GM21723 (cell line): ENCODE measurements around the gene TUBGCP2.
"Not testable (repeated sequence)": the region's sequence is repeated elsewhere in the genome, so short reads cannot be mapped to it uniquely, and the experiment has no call there.

ENCODE experiments used
- ATAC-seq: cut with Tn5 transposase; IDR thresholded peaks from one replicate; pipeline ENCODE4 v1.9.1; 2021; ENCODE audit warnings: mild to moderate bottlenecking, moderate library complexity; ENCODE audit not compliant: unreplicated experiment

TUBGCP2 gene

DNA sequence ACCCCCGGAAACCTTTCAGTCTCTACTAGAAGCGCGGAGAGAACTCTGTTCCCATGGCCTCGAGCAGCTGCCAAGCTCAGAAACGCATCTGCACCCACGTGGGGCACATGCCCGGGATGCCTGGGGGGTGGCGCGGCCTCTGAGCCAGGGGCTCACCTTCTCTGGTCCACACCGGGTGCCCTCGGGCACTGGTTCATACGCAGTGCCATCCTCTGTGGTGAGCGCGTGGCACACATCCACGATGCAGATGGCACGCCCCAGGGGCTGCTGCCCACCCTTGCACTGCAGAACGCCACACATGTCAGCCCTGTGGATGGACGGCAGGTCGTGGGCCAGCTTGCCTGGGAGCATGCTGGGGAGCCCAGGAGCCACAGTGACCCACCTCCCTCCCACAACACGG is 38.5 kb downstream of the TUBGCP2 start:
- ATAC-seq = no peak

DNA sequence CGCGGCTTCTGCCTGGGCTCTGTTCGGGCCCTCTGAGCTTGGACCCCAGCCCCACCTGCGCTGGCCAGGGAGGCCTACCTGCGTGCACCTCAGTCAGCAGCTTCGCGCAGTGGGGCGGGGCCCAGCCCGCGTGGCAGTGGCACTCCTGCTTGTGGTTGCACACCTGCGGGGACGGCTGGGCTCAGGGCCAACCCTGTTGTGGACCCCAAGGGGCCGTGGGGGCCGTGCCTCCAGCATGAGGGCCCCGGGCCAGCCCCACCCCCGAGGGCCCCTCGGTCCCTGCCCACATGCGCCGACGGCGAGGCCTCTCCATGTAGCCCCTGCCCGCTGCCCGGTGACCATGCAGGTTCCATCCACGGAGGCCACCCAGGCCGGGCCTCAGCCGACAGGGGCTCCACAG is 39.3 kb downstream of the TUBGCP2 start:
- ATAC-seq = no peak

DNA sequence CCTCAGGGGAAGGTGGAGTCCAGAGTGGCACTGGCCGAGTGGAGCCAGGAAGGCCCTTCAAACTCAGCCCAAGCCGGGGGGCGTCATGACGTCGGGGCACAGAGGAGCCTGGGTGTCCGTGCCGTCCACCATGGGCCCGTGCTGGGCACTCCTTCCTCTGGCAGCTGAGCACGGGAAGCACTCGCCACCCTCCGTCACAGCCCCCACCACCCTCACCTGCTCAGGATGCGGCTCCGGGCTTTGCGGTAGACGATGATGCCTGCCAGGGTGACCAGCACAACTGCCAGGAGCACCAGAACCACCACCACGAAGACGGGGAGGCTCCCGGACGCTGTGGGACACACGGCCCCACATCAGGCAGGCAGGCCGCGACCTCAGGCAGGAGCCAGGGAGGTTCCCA is 40.1 kb downstream of the TUBGCP2 start:
- no peak for ATAC-seq

DNA sequence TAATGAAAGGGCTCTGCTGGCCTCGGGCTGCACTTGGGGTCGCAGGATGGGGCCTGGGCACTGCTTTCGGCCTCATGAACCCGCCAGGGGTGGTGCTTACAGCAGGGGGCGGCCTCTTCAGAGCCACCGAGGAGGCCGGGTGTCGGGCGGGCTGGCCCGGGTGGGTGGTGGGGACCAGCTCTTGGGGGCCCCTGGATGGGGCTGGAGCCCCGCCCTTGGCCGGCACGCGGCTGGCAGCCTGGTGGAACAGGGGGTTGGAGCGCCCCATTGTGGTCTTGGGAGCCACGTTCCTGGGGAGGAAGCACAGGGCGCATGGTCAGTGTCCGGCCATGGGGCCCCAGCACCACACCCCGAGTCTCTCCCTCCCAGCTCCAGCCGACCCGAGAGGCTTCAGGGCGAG is 40.8 kb downstream of the TUBGCP2 start:
- ATAC-seq = no peak

DNA sequence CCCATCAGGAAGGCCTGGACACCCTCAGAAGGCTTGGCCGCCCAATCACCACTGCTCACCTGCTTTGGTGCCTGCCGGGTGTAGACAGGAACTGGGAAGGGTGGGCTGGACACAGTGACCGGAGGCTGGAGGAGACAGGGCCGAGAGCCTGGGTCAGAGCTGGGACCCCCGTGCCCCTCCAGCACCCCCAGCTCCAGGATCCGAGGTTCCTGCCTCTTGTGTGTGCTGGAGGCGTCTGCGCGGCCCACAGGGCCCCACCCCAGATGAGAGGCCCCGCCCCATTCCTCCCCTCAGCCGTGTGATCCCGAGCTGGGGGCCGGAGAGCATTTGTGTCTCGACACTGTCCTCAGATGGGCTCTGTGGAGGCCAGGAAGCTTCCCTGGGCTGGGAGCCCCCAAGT is 41.4 kb downstream of the TUBGCP2 start:
- no peak for ATAC-seq

DNA sequence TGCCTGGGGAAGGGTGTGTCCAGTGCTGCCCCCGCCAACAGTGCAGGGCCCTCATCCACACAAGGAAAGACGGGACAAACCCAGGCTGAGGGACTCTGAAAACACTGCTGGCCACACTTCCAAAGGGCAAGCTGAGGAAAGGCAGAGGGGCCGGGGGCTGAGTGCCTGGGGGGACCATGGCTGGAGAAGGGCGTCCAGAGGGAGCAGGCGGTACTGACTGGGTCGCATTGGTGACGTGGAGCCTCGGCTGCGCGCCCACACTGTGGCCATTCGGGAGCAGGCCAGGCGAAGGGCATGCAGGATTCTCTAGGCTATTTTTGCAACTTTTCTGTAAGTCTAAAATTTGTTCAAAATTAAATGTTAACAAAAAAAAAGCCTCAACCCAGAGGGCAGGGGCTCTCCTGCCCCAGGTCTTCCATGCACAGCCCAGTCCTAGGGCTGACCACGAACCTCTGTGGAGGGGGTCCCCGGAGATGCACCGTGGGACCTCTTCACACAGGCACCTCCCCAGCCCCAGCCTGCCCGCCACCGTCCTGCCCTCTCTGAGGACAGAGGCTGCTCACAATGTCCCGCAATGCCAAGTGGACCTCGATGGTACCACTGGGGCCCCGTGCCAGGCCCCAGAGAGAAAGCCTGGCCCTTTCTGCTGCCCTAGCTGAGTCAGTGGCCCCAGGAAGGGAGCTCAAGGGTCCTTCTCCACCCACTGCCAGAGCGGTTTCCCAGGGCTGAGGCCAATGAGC is 42.4 kb downstream of the TUBGCP2 start:
- ATAC-seq = no peak

DNA sequence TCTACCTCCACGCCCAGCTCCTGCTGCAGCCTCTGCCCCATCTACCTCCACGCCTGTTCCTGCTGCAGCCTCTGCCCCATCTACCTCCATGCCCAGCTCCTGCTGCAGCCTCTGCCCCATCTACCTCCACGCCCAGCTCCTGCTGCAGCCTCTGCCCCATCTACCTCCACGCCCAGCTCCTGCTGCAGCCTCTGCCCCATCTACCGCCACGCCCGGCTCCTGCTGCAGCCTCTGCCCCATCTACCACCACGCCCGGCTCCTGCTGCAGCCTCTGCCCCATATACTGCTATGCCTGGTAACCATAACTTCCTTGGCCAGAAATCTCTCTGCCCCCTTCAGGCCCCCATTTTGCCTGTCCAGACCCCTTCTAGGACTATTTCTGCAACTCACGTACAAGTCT is 43.6 kb downstream of the TUBGCP2 start:
- not testable (repeated sequence) for ATAC-seq

DNA sequence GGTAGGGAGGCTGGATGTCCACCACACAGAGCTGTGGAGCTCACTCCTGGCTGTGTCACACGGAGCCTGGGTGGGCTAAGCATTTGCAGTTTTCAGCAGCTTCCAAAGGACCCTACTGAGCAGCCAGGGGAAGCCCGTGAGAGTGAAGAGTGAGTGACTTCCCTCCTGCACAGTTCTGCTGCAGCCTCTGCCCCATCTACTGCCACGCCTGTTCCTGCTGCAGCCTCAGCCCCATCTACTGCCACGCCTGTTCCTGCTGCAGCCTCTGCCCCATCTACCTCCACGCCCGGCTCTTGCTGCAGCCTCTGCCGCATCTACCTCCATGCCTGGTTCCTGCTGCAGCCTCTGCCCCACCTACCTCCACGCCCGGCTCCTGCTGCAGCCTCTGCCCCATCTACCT is 44.2 kb downstream of the TUBGCP2 start:
- no peak for ATAC-seq

DNA sequence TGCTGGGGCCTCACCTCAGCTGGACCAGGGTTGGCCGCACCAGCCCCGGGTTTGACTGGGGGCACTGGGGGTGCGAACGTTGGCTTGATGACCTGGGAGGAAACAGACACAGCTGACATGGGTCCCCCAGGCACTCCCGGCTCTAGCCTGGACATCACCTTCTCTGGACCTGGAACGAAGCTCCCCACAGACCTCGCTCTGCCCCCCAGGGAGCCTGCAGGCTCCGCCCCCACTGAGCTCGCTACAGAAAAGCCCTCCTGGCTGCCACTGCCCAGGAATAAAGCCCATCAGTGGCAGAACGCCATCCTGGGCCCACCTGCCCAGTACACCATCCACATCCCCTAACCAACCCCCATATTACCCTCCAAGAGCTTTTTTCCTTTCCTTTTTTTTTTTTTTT is 45.0 kb downstream of the TUBGCP2 start:
- no peak for ATAC-seq

DNA sequence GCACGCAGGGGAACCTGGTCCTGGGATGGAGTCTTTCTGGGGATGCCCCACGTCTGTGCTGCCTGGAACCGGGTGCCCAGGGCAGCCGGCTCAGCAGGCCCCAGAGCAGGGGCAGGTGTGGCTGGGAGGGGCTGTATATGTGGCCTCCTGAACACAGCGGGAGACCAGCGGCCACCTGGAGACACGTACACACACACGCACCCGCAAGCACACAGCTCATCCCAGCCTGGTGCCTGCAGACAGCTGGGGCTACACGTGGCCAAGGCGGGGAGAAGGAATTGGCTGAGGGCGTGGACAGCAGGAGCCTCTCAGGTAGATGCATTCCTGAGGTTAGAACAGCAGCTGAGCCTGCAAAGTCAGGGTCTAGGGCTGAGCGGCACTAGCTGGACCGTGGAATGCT is 46.0 kb downstream of the TUBGCP2 start:
- no peak for ATAC-seq

DNA sequence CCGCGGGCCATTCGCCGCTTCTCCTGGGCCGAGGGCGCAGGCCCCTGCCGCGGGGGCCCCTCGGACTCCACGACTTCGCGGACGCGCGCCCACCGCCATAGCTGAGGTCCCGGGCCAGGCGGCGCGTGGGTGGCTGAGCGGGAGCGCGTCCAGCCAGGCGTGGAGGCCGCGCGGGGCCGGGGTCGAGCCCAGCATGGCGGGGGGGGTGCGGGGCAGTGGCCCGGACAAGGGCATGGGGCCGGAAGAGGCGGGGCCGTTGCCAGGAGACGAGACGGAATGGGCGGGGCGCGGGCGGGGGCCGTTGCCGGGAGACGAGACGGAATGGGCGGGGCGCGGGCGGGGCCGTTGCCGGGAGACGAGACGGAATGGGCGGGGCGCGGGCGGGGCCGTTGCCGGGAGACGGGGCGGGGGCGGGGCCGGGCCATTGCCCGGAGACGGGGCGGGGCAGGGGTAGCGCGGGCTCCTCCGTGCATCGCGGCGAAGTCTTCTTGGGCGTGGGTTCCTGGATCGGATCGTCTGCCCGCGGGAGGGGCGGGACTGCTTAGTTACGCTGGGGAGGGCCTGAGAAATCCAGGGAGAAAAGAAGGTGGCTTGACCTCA is 46.8 kb downstream of the TUBGCP2 start:
- peak; percentile 50 for ATAC-seq

DNA sequence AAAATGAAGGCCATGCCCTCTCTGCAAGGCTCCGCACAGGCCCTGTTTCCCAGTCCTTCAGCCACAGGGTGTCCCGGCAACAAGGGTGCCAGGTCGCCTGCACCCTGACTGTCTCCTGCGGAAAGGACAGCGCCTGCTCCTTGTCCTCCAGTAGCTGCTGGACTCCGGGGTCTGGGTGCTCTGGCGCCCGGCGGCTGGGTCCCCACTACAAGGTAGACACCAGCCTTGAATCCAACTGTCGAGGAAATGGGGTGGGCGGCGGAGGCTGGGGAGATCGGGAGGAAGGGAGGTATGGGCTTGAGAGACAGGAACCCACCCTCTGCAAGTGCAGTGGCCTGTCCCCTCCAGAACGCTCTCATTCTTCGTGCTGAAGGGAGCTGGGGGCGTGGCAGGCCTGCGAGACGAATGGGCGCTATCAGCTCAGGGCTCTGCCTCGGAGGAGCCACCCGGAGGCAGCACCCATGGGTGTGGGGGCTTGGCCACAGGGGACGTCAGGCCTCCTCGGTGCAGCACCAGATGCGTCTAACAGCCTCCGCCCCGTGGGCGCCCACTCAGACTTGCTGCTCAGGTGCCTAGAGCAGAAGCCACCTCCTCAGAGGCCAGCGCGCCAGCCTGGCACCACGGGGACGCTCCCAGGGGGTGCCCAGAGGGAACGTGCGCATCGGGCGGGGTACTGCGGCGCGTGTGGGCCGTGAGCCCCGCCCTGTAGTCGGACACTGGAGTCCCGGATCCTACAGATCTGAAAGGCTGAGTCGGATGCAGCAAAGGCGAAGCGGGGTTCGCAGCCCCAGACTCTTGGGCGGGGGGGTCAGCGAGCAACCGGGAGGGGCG is 47.6 kb downstream of the TUBGCP2 start:
- peak; percentile 58 for ATAC-seq

DNA sequence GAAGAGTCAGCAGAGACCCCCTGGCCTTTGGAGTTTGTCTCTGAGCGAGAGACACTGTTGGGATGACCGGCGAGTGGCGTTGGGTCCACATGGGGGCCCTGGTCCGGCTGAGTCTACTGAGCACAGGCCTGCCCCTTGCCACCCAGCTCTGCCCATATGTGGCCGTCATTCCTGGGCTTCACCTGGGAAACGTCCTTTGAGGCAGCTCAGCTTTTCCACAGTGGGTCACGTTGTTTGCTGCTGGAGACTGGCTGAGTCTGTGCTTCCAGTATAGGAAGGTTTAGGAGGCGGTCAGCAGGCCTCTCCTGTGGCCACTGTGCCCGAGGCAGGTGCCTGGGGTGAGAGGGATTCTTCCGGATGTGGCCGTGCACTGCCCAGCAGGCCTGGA is 49.1 kb downstream of the TUBGCP2 start:
- no peak for ATAC-seq

DNA sequence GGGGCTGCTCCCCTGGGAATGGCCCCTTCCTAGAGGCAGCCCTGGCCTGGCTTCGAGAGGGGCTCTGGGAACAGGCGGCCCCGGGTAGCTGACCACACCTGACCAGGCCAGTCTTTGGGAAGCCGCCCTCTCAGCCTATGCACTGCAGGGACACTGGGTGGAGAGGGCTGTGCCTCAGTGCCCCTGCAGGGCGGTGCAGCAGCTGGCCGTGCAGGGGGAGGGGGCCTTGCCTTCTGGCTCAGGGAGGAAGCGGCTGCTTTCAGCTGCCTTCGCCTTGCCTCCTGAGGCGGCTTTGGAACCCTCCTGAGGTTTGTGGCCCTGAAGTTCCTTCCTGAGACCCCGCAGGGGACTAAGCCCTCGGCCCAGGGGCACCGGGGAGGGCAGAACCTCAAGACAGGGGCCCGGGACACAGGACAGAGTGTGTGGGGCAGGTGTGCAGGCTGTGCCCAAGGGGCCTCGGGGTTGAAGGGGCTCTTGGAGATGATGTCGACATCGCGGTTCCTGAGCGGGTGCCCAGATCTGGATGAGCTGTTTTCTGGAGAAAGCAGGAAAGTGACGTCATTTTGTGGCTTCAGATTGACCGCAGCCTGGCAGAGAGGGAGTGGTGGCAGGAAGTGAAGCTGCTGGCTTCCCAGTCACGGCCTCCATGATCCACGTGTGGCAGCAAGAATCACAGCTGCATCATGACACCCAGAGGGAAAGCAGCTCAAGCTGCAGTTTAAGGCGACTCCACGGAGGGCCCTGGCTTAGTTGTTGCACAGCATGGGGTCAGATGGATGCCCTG is 49.7 kb downstream of the TUBGCP2 start:
- ATAC-seq = no peak

DNA sequence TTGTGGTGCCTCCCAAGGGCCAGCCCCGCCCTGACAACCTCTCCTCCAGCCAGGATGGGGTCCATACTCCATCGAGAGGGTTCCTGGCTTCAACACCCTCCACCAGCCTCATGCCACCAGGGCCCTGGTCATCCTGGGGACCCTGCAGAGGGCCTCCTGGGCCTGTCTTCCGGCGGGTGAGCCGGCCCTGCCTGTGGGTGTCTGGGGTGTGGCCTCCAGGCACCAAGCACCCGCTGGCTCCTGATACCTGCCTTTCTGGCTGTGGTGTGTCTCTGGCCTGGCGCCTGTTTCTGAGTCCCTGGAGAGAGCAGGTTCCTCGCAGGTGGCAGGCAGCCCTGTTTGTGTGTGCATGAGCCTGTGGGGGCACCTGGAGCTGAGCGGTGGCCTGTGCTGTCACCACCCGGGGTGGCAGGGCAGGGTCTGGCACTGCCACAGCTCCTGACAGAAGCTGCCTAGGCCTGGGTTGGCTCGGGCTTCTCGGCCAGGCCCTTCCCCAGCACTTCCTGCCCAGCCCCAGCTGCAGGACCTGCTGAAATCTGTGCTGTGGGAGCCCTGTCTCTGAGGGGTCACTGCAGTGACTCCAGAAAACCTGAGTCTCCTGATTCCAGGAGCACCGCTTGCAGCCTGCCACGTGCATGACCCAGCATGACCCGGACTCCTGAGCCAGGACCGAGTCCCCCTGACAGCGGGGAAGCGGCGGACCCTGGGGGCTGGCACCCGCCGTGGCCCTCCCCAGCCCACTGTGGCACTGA is 50.4 kb downstream of the TUBGCP2 start:
- no peak for ATAC-seq

DNA sequence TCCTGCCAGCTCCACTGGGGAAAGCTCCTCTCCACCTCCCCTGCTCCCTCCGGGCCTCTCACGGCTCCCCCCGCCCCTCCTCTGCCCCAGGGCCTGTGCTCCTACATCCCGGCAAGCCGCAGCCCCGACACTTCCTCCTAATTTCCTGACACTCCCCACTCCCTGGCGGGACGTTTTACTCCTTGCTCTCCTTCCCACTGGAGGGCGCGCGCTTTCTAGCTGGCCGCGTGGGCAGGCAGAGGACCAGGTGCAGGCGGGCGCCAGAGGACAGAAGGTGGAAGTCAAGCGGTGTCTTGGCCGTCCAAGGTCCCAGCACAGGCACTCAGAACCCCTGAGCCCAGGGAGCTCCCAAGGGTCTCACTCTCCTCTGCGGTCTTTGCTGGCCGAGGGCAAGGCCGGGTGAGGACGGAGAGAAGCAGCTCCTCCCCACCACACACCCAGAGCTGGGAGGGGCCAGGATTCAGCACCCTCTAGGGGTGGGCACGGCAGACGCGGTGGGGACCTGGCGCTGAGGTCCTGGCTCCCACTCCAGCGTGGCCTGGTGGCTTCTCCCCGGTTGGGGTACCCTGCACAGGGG is 51.1 kb downstream of the TUBGCP2 start:
- ATAC-seq = no peak

DNA sequence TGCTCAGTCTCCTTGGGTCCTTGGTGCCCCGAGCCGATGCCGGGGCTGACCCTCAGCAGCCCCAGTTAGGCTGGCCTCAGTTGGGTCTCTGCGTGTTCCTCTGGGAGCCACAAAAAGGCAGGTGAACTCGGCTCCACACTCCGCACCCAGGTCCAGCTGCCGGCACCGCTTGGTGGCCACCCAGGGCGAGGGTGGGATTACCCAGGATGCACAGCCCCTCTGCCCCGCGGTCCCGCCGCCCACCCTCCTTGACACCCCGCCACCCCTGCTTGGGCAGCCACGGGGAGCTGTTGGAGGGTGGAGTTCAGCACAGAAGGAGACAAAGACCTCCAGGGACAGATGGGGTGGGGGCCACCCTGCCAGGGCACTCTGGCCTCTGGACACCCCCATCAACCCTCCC is 53.3 kb downstream of the TUBGCP2 start:
- ATAC-seq = no peak

DNA sequence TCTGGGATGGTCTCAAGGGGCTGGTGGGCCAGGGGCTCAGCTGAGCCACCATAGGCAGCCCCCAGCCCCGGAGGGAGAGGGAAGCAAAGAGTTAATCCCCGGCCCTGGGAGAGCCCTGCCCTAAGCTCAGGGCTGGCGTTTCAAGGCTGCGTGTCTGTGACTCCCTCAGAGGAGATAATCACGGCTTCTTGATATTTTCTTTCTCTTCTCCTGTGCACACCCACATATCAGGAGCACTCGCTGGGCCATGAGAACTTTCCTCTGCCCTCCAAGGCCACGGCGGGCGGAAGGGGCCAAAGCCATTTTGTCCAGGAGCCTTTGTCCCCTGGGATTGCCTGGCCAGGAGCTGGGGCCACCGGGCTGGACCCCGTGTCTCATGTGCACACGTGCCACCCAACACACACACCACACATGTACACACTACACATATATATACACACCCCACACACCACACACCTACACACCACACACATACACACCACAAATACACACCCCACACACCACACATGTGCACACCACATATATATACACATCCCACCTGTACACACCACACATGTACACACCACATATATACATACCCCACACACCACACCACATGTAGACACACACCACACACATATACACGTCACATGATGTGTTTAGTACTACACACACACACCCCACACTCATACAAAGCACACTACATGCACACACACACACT is 54.1 kb downstream of the TUBGCP2 start:
- no peak for ATAC-seq

DNA sequence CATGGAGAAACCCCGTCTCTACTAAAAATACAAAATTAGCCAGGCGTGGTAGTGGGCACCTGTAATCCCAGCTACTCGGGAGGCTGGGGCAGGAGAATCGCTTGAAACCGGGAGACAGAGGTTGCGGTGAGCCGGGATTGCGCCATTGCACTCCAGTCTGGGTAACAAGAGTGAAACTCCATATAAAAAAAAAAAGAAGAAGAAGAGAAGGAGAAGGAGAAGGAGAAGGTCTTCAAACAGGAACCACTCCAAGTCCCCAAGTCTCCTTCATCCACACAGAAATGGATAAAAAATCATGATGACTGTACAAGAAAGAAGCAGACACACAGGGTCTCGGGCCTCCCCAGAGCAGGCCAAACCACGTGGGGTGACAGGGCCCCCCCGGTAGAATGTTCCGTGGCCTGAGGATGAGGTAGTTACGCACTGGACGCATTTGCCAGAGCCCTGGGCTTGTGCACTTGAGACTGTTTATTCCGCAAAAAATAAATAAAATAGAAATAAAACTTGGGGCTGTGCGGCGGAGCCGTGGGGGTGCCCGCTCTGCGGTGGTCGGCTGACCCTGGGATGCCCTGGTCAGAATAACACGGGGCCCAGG is 55.2 kb downstream of the TUBGCP2 start:
- ATAC-seq = no peak
